ENCODE results near the gene USP38. TPM values are rescaled to one million over a fixed set of nuclear protein-coding genes. Genes with fewer than 3 reads are reported as not detected.
"Not testable (repeated sequence)": the region's sequence is repeated elsewhere in the genome, so short reads cannot be mapped to it uniquely, and the experiment has no call there.

USP38 gene
- total RNA-seq: 12.9 TPM

GRCh38 chr4:143184503-143185252 is at the start of gene USP38:
Gene USP38, plus strand, starts transcription at chr4:143184917. Its CDS starts 534 bp downstream, at chr4:143185451.
- peak; percentile 96 for ATAC-seq

- no peak for ATAC-seq
Measured at GRCh38 chr4:143135358-143135757, 49.4 kb upstream of the USP38 start.

- ATAC-seq: no peak
Measured at GRCh38 chr4:143140696-143141095, 44.0 kb upstream of the USP38 start.

GRCh38 chr4:143148521-143148920 is 36.2 kb upstream of the USP38 start:
- no peak for ATAC-seq

- no peak for ATAC-seq
Measured at GRCh38 chr4:143156853-143157252, 27.9 kb upstream of the USP38 start.

GRCh38 chr4:143163614-143164013 is 21.1 kb upstream of the USP38 start:
- no peak for ATAC-seq

- not testable (repeated sequence) for ATAC-seq
Measured at GRCh38 chr4:143166722-143167121, 18.0 kb upstream of the USP38 start.

- ATAC-seq: no peak
Measured at GRCh38 chr4:143178923-143179322, 5.8 kb upstream of the USP38 start.

- ATAC-seq: no peak
Measured at GRCh38 chr4:143183513-143184216, 1.1 kb upstream of the USP38 start.

- no peak for ATAC-seq
Measured at GRCh38 chr4:143184217-143184502, 557 bp upstream of the USP38 start.

- ATAC-seq: no peak
Measured at GRCh38 chr4:143185253-143186107, 763 bp downstream of the USP38 start.

GRCh38 chr4:143186212-143186611 is 1.5 kb downstream of the USP38 start:
- no peak for ATAC-seq

GRCh38 chr4:143186649-143187048 is 1.9 kb downstream of the USP38 start:
- ATAC-seq: no peak

GRCh38 chr4:143188136-143189088 is 3.7 kb downstream of the USP38 start:
- no peak for ATAC-seq

GRCh38 chr4:143189528-143189927 is 4.8 kb downstream of the USP38 start:
- ATAC-seq: no peak

- ATAC-seq: no peak
Measured at GRCh38 chr4:143195581-143195980, 10.9 kb downstream of the USP38 start.

- ATAC-seq: no peak
Measured at GRCh38 chr4:143196323-143196722, 11.6 kb downstream of the USP38 start.

- no peak for ATAC-seq
Measured at GRCh38 chr4:143199503-143199902, 14.8 kb downstream of the USP38 start.

GRCh38 chr4:143202824-143203223 is 18.1 kb downstream of the USP38 start:
- no peak for ATAC-seq

GRCh38 chr4:143203577-143203976 is 18.9 kb downstream of the USP38 start:
- no peak for ATAC-seq

GRCh38 chr4:143207555-143207954 is 22.8 kb downstream of the USP38 start:
- no peak for ATAC-seq

GRCh38 chr4:143212566-143212965 is 27.8 kb downstream of the USP38 start:
- ATAC-seq: no peak
